ENCODE measurements around the gene DCAF5.

GRCh38 chr14:69105326-69105725, 47.6 kb downstream of the DCAF5 start:
- TF ChIP-seq CTCF (IDR thresholded peaks at IDR 0.05) (no peak), ZFX (IDR thresholded peaks at IDR 0.05; ENCODE audit: borderline replicate concordance) (no peak)
